Activated gamma-delta T cell treated with anti-CD3 and anti-CD28 coated beads, Interleukin-2, amount 50 U/mL, for 16 hours (primary cell): ENCODE results near the gene TIAM1.

ENCODE experiments used
- DNase-seq: peaks from one replicate; pipeline ENCODE4 v3.0.0-alpha.2; 2020; ENCODE audit warnings: low read depth

TIAM1 gene

GRCh38 chr21:31343680-31344480, at the start of gene TIAM1:
TSS of gene TIAM1 (minus strand) at chr21:31344261. CDS start at chr21:31266972, 77,289 bp downstream.
- DNase-seq, result no peak

- no peak for DNase-seq
Measured at GRCh38 chr21:31387560-31388186, 43.6 kb upstream of the TIAM1 start.

GRCh38 chr21:31386006-31386405, 41.9 kb upstream of the TIAM1 start:
- DNase-seq, result no peak

GRCh38 chr21:31383770-31384169, 39.7 kb upstream of the TIAM1 start:
- no peak for DNase-seq

GRCh38 chr21:31382060-31382459, 38.0 kb upstream of the TIAM1 start:
- DNase-seq, result no peak

GRCh38 chr21:31376301-31376700, 32.2 kb upstream of the TIAM1 start:
- no peak for DNase-seq

- DNase-seq, result no peak
Measured at GRCh38 chr21:31374395-31374794, 30.3 kb upstream of the TIAM1 start.

- DNase-seq, result no peak
Measured at GRCh38 chr21:31372471-31372765, 28.4 kb upstream of the TIAM1 start.

GRCh38 chr21:31371715-31372470, 27.8 kb upstream of the TIAM1 start:
- DNase-seq, result no peak

GRCh38 chr21:31370893-31371544, 27.0 kb upstream of the TIAM1 start:
- no peak for DNase-seq

- DNase-seq, result no peak
Measured at GRCh38 chr21:31370281-31370892, 26.3 kb upstream of the TIAM1 start.

- no peak for DNase-seq
Measured at GRCh38 chr21:31368361-31368760, 24.3 kb upstream of the TIAM1 start.

GRCh38 chr21:31367801-31368200, 23.7 kb upstream of the TIAM1 start:
- no peak for DNase-seq

GRCh38 chr21:31366825-31367224, 22.8 kb upstream of the TIAM1 start:
- no peak for DNase-seq

- DNase-seq, result no peak
Measured at GRCh38 chr21:31364253-31364945, 20.3 kb upstream of the TIAM1 start.

GRCh38 chr21:31363720-31364119, 19.7 kb upstream of the TIAM1 start:
- no peak for DNase-seq

GRCh38 chr21:31360717-31361116, 16.7 kb upstream of the TIAM1 start:
- no peak for DNase-seq

GRCh38 chr21:31358158-31358557, 14.1 kb upstream of the TIAM1 start:
- no peak for DNase-seq

GRCh38 chr21:31356440-31356839, 12.4 kb upstream of the TIAM1 start:
- no peak for DNase-seq

- DNase-seq, result peak; percentile 66
Measured at GRCh38 chr21:31354604-31355443, 10.8 kb upstream of the TIAM1 start.

GRCh38 chr21:31354122-31354521, 10.1 kb upstream of the TIAM1 start:
- no peak for DNase-seq
